H9 (cell line): ENCODE results near the gene PWWP2B. TPM values are rescaled to one million over a fixed set of nuclear protein-coding genes. Genes with fewer than 3 reads are reported as not detected.

Experiments used
- DNase-seq: peaks from one replicate; pipeline ENCODE4 v3.0.0-alpha.2; 2017
- H2AFZ ChIP-seq: one replicate; pipeline ENCODE4 v1.6.1; 2013; ENCODE audit warnings: mild to moderate bottlenecking, low read length, control low read depth, moderate library complexity
- H2AK5ac ChIP-seq: 2 replicates; pipeline ENCODE4 v1.6.1; 2013; ENCODE audit warnings: low read length, control low read depth, mixed read lengths; ENCODE audit not compliant: insufficient read length
- H2BK120ac ChIP-seq: one replicate; pipeline ENCODE4 v1.6.1; 2013; ENCODE audit warnings: low read depth, mild to moderate bottlenecking, low read length, control low read depth, inconsistent platforms; ENCODE audit not compliant: poor library complexity, severe bottlenecking
- H2BK12ac ChIP-seq: 2 replicates; pipeline ENCODE4 v1.6.1; 2013; ENCODE audit warnings: low read length, control low read depth, mixed read lengths, low read depth; ENCODE audit not compliant: insufficient read length
- H2BK15ac ChIP-seq: 2 replicates; pipeline ENCODE4 v1.6.1; 2013; ENCODE audit warnings: low read depth, low read length, control low read depth
- H2BK20ac ChIP-seq: one replicate; pipeline ENCODE4 v1.6.1; 2013; ENCODE audit warnings: low read depth, mild to moderate bottlenecking, low read length, control low read depth, inconsistent platforms; ENCODE audit not compliant: poor library complexity, severe bottlenecking
- H2BK5ac ChIP-seq: 2 replicates; pipeline ENCODE4 v1.6.1; 2013; ENCODE audit warnings: low read length, control low read depth, mixed read lengths; ENCODE audit not compliant: insufficient read length
- H3K14ac ChIP-seq: 2 replicates; pipeline ENCODE4 v1.6.1; 2013; ENCODE audit warnings: low read length, control low read depth; ENCODE audit not compliant: insufficient read depth
- H3K18ac ChIP-seq: 2 replicates; pipeline ENCODE4 v1.6.1; 2013; ENCODE audit warnings: low read depth, mild to moderate bottlenecking, mixed read lengths, low read length, control low read depth; ENCODE audit not compliant: insufficient read length
- H3K23ac ChIP-seq: 2 replicates; pipeline ENCODE4 v1.6.1; 2013; ENCODE audit warnings: low read length, control low read depth, mixed read lengths, low read depth; ENCODE audit not compliant: insufficient read length
- H3K23me2 ChIP-seq: 2 replicates; pipeline ENCODE4 v1.6.1; 2013; ENCODE audit warnings: low read depth, mild to moderate bottlenecking, mixed read lengths, low read length, control low read depth; ENCODE audit not compliant: insufficient read length, poor library complexity, severe bottlenecking
- H3K27ac ChIP-seq: 2 replicates; pipeline ENCODE4 v1.5.1; 2013; ENCODE audit warnings: low read length, control low read depth, mixed read lengths, low read depth; ENCODE audit not compliant: insufficient read length
- H3K27me3 ChIP-seq: 2 replicates; pipeline ENCODE4 v1.6.1; 2013; ENCODE audit warnings: low read length, control low read depth, inconsistent platforms; ENCODE audit not compliant: insufficient read depth
- H3K4ac ChIP-seq: 2 replicates; pipeline ENCODE4 v1.6.1; 2013; ENCODE audit warnings: low read depth, mild to moderate bottlenecking, control low read depth, inconsistent platforms, low read length, moderate library complexity
- H3K4me1 ChIP-seq: 2 replicates; pipeline ENCODE4 v1.6.1; 2013; ENCODE audit warnings: low read length, control low read depth, inconsistent platforms; ENCODE audit not compliant: insufficient read depth
- H3K4me2 ChIP-seq: 2 replicates; pipeline ENCODE4 v1.6.1; 2013; ENCODE audit warnings: low read length, control low read depth, mixed read lengths; ENCODE audit not compliant: insufficient read length, insufficient read depth
- H3K56ac ChIP-seq: 2 replicates; pipeline ENCODE4 v1.6.1; 2013; ENCODE audit warnings: low read depth, mild to moderate bottlenecking, mixed read lengths, low read length, control low read depth; ENCODE audit not compliant: insufficient read length
- H3K79me1 ChIP-seq: 2 replicates; pipeline ENCODE4 v1.6.1; 2013; ENCODE audit warnings: low read depth, mild to moderate bottlenecking, moderate library complexity, low read length, control low read depth, inconsistent platforms; ENCODE audit not compliant: insufficient read depth, poor library complexity, severe bottlenecking
- H3K79me2 ChIP-seq: 2 replicates; pipeline ENCODE4 v1.6.1; 2013; ENCODE audit warnings: low read length, control low read depth, inconsistent platforms; ENCODE audit not compliant: insufficient read depth
- H3K9ac ChIP-seq: 2 replicates; pipeline ENCODE4 v1.6.1; 2013; ENCODE audit warnings: low read length, control low read depth, mixed read lengths; ENCODE audit not compliant: insufficient read length; ENCODE audit errors: extremely low read depth
- H3K9me3 ChIP-seq: one replicate; pipeline ENCODE4 v1.6.1; 2013; ENCODE audit warnings: low read depth, low read length, inconsistent platforms; ENCODE audit not compliant: control insufficient read depth
- H3T11ph ChIP-seq: one replicate; pipeline ENCODE4 v1.6.1; 2013; ENCODE audit warnings: mild to moderate bottlenecking, low read length, control low read depth, inconsistent platforms
- H4K20me1 ChIP-seq: one replicate; pipeline ENCODE4 v1.6.1; 2013; ENCODE audit not compliant: control insufficient read depth, insufficient read length, insufficient read depth
- H4K5ac ChIP-seq: 2 replicates; pipeline ENCODE4 v1.6.1; 2013; ENCODE audit warnings: low read depth, mild to moderate bottlenecking, mixed read lengths, low read length, control low read depth; ENCODE audit not compliant: insufficient read length
- H4K8ac ChIP-seq: replicated peaks from 2 replicates; pipeline ENCODE4 v1.6.1; 2013; ENCODE audit warnings: low read length, control low read depth, mixed read lengths, low read depth; ENCODE audit not compliant: insufficient read length
- H4K91ac ChIP-seq: 2 replicates; pipeline ENCODE4 v1.6.1; 2013; ENCODE audit warnings: low read depth, mild to moderate bottlenecking, moderate library complexity, mixed read lengths, low read length, control low read depth; ENCODE audit not compliant: insufficient read length
- H3K27ac Mint-ChIP-seq, 3 experiments: 2 replicates in 2 of 3; 3 replicates in 1 of 3; pipeline ENCODE4 v1.8.0; 2020 to 2021; ENCODE audit warnings: mixed read lengths in 3 of 3, mild to moderate bottlenecking in 1 of 3, moderate library complexity in 1 of 3
- H3K27me3 Mint-ChIP-seq: 2 replicates; pipeline ENCODE4 v1.8.0; 2021; ENCODE audit warnings: low read depth, mild to moderate bottlenecking, moderate library complexity, mixed read lengths
- H3K36me3 Mint-ChIP-seq, 3 experiments: 2 replicates in 2 of 3; 3 replicates in 1 of 3; pipeline ENCODE4 v1.8.0; 2020 to 2021; ENCODE audit warnings: low read depth in 3 of 3, mixed read lengths in 3 of 3; ENCODE audit not compliant: insufficient read depth in 1 of 3
- H3K4me1 Mint-ChIP-seq, 2 experiments: 2 replicates each; pipeline ENCODE4 v1.8.0; 2020; ENCODE audit warnings: mixed read lengths in 2 of 2
- H3K4me3 Mint-ChIP-seq, 2 experiments: 2 replicates in 1 of 2; 3 replicates in 1 of 2; pipeline ENCODE4 v1.8.0; 2020 to 2021; ENCODE audit warnings: mild to moderate bottlenecking in 2 of 2, mixed read lengths in 2 of 2, moderate library complexity in 1 of 2
- H3K9me3 Mint-ChIP-seq, 2 experiments: 2 replicates in 1 of 2; 3 replicates in 1 of 2; pipeline ENCODE4 v1.8.0; 2020; ENCODE audit warnings: mild to moderate bottlenecking in 2 of 2, mixed read lengths in 2 of 2, moderate library complexity in 1 of 2
- CTCF ChIP-seq: fragments of 200-600 bp; sonication (generic); conservative IDR thresholded peaks from 3 replicates; pipeline ENCODE4 v1.8.0; 2021; ENCODE audit warnings: antibody characterized with exemption, mild to moderate bottlenecking
- WGBS: extraction: QIAGEN DNeasy Blood & Tissue Kit; methylation state at CpG from one replicate; pipeline ENCODE4 v1.1.7; 2013; ENCODE audit warnings: missing lambda C conversion rate, low lambda C conversion rate, mixed read lengths; ENCODE audit not compliant: insufficient read length; ENCODE audit errors: extremely low coverage; 5-methylcytosine and 5-hydroxymethylcytosine counted together
- total RNA-seq: library from RNA; stranded (reverse); gene quantifications from 2 replicates; pipeline ENCODE4 v1.2.1, GENCODE V29; 2021

The PWWP2B gene
- total RNA-seq, 1 experiment from 2014 or later, result 10.0 TPM

- no peak for DNase-seq
- Histone ChIP-seq H2BK15ac (no peak overlapping the region), H3K4me1 (no peaks in the 10 kb centered on the region), H4K91ac (no peak overlapping the region), H3K9me3 (no peaks in the 10 kb centered on the region), H3K27me3 (no peaks in the 10 kb centered on the region), H3K79me1 (no peaks in the 10 kb centered on the region), H3K18ac (no peak overlapping the region), H3T11ph (no peak overlapping the region), H3K14ac (no peak overlapping the region; the same call in 1 of the 2 replicates), H2AFZ (no peak overlapping the region), H3K27ac (no peak overlapping the region), H3K79me2 (no peaks in the 10 kb centered on the region), H3K56ac (no peak overlapping the region), H2BK12ac (no peak overlapping the region), H2BK120ac (no peak overlapping the region), H2AK5ac (no peak overlapping the region), H3K4me2 (no peak overlapping the region), H4K20me1 (peaks cover 5% of the 10 kb centered on the region), H2BK20ac (no peak overlapping the region), H4K8ac (no peak overlapping the region), H3K9ac (no peak overlapping the region), H3K23ac (no peak overlapping the region), H4K5ac (no peak overlapping the region), H3K4ac (no peak overlapping the region), H3K23me2 (no peaks in the 10 kb centered on the region), H2BK5ac (no peak overlapping the region)
- no CpG with 5 or more reads among the region's 18 CpGs for WGBS
- Mint-ChIP-seq H3K27ac (peak overlapping the region in 1 of 3 experiments; percentile 61; a peak in 3 of 7 replicates), H3K9me3 (peaks cover 0 to 4% of the 10 kb centered on the region in 2 experiments; a peak in 2 of 5 replicates), H3K4me1 (peaks cover 0 to 7% of the 10 kb centered on the region in 2 experiments; a peak in 3 of 4 replicates), H3K27me3 (no peaks in the 10 kb centered on the region), H3K4me3 (no peak overlapping the region), H3K36me3 (no peaks in the 10 kb centered on the region)
- no peak for TF ChIP-seq CTCF
These were observed 42.6 kb downstream of the PWWP2B start for GRCh38 chr10:132439424-132440163.
